ENCODE results near the gene PLXND1.
"Not testable (repeated sequence)": the region's sequence is repeated elsewhere in the genome, so short reads cannot be mapped to it uniquely, and the experiment has no call there.

PLXND1 gene

DNA sequence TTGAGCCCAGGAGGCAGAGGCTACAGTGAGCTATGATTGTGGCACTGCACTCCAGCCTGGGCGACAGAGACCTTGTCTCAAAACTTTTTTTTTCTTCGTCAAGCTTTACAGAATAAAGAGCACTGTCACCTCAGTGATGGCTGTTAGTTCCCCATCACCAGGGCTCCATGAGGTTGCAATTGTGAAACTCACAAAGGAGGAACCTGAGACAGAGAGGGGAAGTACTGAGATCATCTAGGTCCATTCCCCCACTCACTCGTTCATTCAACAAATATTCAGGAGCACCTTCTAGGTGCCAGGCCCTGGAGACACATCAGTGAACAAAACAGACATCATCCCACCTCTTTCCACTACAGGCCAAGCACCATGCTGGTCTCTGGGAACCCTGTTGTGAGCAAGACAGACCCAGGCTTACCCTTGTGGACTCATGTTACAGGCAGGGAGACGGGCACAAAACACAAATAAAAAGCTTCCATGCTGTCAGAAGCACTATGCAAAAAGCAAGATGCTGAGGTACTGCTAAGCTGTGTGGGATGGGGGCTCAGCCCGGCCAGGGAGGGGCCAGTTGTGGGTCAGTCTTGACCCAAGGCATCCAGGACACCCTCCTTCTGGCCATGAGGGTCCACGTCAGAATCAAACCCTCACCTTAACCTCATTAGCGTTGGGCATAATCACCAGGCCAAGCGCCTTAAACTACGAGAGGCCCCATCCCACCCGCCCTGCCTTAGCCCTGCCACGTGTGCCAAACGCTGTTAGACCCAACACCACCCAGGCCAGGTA, 80.2 kb downstream of the PLXND1 start:
- DNase-seq (ENCODE audit: low read depth in 2 of 2) = no peak

- DNase-seq (ENCODE audit: low read depth in 2 of 2) = no peak
These were observed 81.0 kb downstream of the PLXND1 start for GRCh38 chr3:129525341-129525968.

DNA sequence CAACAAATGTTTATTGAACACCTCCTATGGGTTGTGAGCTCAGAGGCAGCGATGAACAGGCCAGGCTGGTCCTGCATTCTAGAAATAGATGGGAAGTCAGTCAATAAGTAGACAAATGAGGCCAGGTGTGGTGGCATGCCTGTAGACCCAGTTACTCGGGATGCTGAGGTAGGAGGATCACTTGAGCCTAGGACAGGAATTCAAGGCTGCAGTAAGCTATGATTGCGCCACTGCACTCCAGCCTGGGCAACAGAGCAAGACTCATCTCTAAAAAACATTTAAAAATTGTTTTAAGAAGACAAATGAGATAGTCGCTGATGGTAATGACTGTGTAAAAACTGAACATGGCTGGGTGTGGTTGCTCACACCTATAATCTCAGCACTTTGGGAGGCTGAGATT, 82.4 kb downstream of the PLXND1 start:
- no peak for DNase-seq (ENCODE audit: low read depth in 2 of 2)

DNA sequence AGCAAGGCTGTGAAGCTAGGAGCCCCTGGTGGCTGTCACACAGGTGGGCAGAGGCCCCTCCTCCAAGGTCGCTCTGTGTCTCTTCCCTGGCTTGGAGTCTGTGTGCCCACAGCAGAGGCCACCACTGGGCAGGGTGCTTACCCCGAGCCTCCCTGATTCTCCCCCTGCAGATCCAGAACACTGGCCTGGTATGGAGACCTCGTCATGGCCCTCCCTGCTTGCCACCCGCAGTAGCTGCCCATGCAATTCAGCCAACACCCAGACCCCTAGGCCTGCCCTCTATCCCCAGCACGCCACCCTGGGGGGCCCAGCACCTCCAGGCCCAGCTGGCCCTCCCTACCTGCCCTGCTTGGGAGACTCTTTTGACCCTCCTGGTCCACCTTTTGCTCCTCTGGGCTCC, 83.5 kb downstream of the PLXND1 start:
- DNase-seq (ENCODE audit: low read depth in 2 of 2) = no peak

GRCh38 chr3:129521611-129522010, 84.9 kb downstream of the PLXND1 start:
- no peak for DNase-seq (ENCODE audit: low read depth in 2 of 2)

GRCh38 chr3:129520960-129521359, 85.5 kb downstream of the PLXND1 start:
- no peak for DNase-seq (ENCODE audit: low read depth in 2 of 2)

- DNase-seq (ENCODE audit: low read depth in 2 of 2) = no peak
These were observed 86.4 kb downstream of the PLXND1 start for GRCh38 chr3:129519896-129520715.

DNA sequence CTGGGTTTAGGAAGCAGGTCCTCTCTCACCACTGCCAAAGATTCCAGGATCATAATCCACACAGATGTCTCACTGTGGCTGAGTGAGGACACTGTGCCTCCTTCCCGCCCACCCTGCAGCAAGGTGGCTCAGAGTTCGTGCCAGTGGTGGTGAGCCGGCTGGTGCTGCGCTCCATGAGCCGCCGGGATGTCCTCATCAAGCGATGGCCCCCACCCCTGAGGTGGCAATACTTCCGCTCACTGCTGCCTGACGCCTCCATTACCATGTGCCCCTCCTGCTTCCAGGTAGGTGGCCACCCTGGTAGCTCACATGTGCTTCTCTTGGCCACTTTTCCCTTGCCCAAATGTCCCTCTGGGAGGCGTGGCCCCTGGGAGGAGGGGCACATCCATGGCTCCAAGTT, 87.0 kb downstream of the PLXND1 start:
- DNase-seq (ENCODE audit: low read depth in 2 of 2) = no peak

DNA sequence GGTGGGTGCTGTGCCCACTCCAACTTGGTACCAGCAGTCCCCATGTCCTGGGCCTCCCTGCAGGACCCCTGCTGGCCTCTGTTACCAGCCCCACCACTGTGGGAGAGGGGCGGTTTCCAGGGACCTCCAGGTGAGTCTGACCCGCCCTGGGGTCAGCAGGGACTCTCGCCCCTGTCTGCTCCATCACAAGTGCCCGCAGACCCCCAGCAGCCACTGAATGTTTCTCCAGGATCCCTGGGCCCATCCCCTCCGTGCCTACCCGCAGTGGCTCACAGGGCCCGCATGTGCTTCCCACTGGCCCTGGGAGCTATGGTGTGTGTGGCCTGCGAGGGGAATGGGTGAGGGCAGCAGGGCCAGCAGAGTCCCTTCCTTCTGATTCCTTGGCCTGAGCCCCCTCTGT, 87.9 kb downstream of the PLXND1 start:
- DNase-seq (ENCODE audit: low read depth in 2 of 2) = no peak

DNA sequence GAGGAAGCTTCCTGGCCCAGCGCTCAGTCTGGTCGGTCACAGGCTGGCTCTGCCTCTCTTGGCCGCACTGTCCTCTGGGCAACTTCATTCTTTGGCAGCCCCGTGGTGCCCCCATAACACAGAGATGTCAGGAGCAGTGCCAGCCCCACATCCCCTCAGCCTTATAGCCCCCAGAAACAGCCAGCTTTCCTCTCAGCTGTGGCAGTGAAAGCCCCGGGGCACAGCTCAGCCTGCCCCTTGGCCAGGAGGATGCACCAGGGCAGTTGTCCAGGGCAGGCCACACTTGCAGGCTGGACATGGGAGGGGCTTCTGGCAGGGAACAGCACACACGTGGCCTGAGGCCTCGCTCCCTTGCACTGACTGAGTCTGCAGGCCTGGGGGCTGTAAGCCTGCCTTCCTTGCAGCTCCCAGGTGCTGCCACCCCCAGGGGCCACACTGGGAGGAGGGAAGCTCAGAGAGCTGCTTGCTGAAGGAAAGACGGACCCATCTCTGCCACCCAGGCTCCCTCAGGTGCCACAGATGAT, 88.4 kb downstream of the PLXND1 start:
- DNase-seq (ENCODE audit: low read depth in 2 of 2) = no peak

DNA sequence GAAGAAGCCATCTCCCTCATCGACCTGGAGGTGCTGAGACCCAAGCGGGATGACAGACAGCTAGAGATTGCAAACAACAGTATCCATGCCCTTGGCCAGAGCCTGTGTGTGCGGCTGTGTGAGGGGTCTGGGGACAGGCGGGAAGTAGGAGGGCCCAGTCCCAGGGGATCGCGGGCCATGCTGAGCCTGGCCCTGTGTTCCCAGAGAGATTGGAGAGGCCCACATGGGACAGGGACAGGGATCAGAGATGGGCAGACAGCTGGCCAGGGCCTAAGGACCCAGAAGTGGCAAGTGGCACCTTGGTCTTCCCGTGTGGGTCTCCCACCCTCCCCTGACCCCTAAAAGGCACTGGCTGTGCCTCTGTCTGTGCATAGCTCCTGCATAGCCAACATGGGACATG, 89.0 kb downstream of the PLXND1 start:
- no peak for DNase-seq (ENCODE audit: low read depth in 2 of 2)

DNA sequence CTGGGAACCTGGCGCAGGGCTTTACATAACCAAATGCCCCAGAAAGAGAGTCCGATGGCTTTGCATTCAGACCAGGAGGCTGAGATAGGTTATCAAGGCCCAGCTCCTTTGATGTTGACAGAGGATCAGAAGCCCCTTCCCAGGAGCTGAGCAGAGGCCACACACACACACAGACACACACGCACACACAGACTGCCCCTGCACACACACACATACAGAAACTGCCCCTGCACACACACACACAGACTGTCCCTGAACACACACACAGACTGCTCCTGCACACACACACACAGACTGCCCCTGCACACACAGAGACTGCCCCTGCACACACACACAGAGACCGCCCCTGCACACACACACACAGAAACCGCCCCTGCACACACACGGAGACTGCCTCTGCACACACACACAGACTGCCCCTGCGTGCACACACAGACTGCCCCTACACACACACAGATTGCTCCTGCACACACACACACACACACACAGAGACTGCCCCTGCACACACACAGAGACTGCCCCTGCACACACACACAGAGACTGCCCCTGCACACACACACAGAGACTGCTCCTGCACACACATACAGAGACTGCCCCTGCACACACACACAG, 90.5 kb downstream of the PLXND1 start:
- DNase-seq (ENCODE audit: low read depth in 2 of 2) = not testable (repeated sequence)

DNA sequence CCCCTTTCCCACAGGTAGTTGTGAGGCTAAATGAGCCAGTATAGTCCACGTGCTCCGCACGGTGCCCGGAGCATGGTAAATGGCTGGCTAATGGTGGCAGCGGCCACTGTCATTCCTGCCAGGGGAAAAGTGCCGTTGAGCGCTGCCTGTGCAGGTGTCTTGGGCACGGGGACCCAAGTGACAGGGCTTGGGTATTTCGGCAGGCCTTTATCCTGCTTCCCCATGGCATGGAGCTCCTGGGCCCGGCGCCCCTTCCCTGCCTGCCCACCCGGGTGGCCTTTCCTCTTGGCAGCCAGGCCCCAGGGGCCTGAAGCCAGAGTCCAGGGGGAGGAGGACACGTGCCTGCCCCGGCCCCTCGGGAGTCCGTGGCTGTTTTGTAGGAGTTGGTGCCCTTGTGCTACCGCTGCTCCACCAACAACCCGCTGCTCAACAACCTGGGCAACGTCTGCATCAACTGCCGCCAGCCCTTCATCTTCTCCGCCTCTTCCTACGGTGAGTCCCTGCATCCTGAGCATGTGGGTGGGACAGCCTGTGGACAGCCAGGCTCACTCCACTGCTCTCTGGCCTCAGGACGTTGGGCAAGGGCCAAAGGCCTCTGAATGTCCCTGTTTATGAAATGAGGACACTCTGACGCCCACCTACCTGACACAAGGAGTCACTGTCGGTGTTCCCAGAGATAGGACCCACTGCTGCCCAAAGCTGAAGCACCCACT, 91.2 kb downstream of the PLXND1 start:
- not testable (repeated sequence) for DNase-seq (ENCODE audit: low read depth in 2 of 2)

DNA sequence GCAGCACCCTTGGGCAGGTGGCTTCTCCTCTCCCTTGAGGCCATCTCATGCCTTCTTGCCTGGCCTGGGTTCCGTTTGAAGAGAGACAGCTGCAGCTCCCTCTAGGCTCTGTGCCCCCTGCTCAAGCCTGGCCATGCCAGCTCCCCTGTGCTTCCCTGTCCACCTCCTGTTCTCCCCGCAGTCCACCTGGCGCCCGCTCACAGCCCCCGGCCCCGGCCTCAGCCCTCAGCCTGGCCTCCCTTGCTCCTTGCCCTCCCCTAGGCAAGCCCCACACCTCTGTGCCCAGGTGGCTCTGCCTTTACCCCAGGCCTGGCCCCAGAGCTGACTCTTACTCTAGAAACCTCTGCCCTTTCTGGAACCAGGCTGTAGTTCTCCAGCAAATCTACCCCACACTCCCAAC, 91.9 kb downstream of the PLXND1 start:
- no peak for DNase-seq (ENCODE audit: low read depth in 2 of 2)

GRCh38 chr3:129514110-129514509, 92.4 kb downstream of the PLXND1 start:
- DNase-seq (ENCODE audit: low read depth in 2 of 2) = no peak

DNA sequence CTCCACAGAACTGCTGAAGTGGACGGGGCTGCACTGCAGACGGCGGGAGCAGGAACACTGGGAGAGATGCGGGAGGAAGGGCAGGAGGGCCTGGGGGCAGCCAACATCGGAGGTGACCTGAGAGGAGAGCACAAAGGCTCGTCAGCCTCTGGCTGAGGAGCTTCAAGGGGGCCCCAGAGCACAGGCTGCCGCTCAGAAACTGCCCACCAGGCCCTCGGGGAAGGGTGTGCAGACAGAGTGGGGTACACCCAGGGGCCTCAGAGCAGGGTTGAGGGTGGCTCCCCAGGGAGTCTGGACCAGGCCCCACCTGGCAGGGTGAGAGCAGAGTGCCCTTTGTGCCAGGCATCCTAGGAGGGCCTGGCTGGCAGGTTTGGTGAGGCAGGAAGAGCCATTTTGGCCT, 92.8 kb downstream of the PLXND1 start:
- DNase-seq (ENCODE audit: low read depth in 2 of 2) = no peak

DNA sequence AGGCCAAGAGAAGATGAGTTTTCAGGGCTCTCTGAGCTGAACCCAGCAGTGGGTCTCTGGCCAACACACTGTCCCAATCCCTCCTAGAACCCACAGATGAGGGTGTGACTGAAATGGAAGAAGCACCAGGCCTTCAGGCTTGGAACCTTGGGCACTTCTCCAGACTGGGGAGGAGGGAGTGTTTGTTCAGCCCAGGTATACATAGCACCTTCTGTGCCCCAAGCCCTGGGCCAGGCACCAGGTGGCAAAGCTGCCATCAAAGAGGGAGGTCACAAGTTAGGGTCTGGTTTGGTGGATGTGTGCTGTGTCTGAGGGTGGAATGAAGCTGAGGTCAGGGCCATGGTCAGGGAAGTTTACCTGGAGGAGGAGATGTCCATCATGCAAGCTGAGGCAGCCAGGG, 93.9 kb downstream of the PLXND1 start:
- no peak for DNase-seq (ENCODE audit: low read depth in 2 of 2)

- DNase-seq (ENCODE audit: low read depth in 2 of 2) = no peak
These were observed 99.2 kb downstream of the PLXND1 start for GRCh38 chr3:129507181-129507831.

DNA sequence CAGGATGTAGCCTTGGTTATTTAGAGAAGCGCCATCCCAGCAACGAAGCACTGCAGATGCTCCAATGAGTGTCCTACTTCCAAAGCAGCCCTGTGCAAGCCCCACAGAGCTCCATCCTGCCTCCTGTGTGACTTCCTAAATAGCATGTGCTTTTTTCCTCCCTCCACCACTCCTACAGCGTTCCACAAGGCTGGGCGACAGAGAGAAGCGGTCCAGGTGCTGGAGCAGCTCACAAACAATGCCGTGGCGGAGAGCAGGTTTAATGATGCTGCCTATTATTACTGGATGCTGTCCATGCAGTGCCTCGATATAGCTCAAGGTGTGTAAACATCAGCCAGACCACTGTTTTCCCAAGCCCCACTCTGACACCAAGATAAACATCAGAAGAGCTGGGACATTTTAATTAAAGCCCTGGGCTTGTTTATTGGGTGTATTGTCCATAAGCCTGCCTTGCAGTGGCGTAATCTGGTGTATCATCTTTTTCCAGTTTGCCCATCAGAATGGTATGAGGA, 100.2 kb downstream of the PLXND1 start:
- DNase-seq (ENCODE audit: low read depth in 2 of 2) = no peak

GRCh38 chr3:129505341-129505740, 101.1 kb downstream of the PLXND1 start:
- DNase-seq (ENCODE audit: low read depth in 2 of 2) = no peak
